H9 (cell line): ENCODE measurements around the gene TAF15. TPM values are rescaled to one million over a fixed set of nuclear protein-coding genes. Genes with fewer than 3 reads are reported as not detected.

ENCODE experiments used
- DNase-seq: peaks from one replicate; pipeline ENCODE4 v3.0.0-alpha.2; 2017
- H2AFZ ChIP-seq: one replicate; pipeline ENCODE4 v1.6.1; 2013; ENCODE audit warnings: mild to moderate bottlenecking, low read length, control low read depth, moderate library complexity
- H2AK5ac ChIP-seq: 2 replicates; pipeline ENCODE4 v1.6.1; 2013; ENCODE audit warnings: low read length, control low read depth, mixed read lengths; ENCODE audit not compliant: insufficient read length
- H2BK120ac ChIP-seq: one replicate; pipeline ENCODE4 v1.6.1; 2013; ENCODE audit warnings: low read depth, mild to moderate bottlenecking, low read length, control low read depth, inconsistent platforms; ENCODE audit not compliant: poor library complexity, severe bottlenecking
- H2BK12ac ChIP-seq: 2 replicates; pipeline ENCODE4 v1.6.1; 2013; ENCODE audit warnings: low read length, control low read depth, mixed read lengths, low read depth; ENCODE audit not compliant: insufficient read length
- H2BK15ac ChIP-seq: 2 replicates; pipeline ENCODE4 v1.6.1; 2013; ENCODE audit warnings: low read depth, low read length, control low read depth
- H2BK20ac ChIP-seq: one replicate; pipeline ENCODE4 v1.6.1; 2013; ENCODE audit warnings: low read depth, mild to moderate bottlenecking, low read length, control low read depth, inconsistent platforms; ENCODE audit not compliant: poor library complexity, severe bottlenecking
- H2BK5ac ChIP-seq: 2 replicates; pipeline ENCODE4 v1.6.1; 2013; ENCODE audit warnings: low read length, control low read depth, mixed read lengths; ENCODE audit not compliant: insufficient read length
- H3K14ac ChIP-seq: 2 replicates; pipeline ENCODE4 v1.6.1; 2013; ENCODE audit warnings: low read length, control low read depth; ENCODE audit not compliant: insufficient read depth
- H3K18ac ChIP-seq: 2 replicates; pipeline ENCODE4 v1.6.1; 2013; ENCODE audit warnings: low read depth, mild to moderate bottlenecking, mixed read lengths, low read length, control low read depth; ENCODE audit not compliant: insufficient read length
- H3K23ac ChIP-seq: 2 replicates; pipeline ENCODE4 v1.6.1; 2013; ENCODE audit warnings: low read length, control low read depth, mixed read lengths, low read depth; ENCODE audit not compliant: insufficient read length
- H3K23me2 ChIP-seq: 2 replicates; pipeline ENCODE4 v1.6.1; 2013; ENCODE audit warnings: low read depth, mild to moderate bottlenecking, mixed read lengths, low read length, control low read depth; ENCODE audit not compliant: insufficient read length, poor library complexity, severe bottlenecking
- H3K27ac ChIP-seq: 2 replicates; pipeline ENCODE4 v1.5.1; 2013; ENCODE audit warnings: low read length, control low read depth, mixed read lengths, low read depth; ENCODE audit not compliant: insufficient read length
- H3K27me3 ChIP-seq: 2 replicates; pipeline ENCODE4 v1.6.1; 2013; ENCODE audit warnings: low read length, control low read depth, inconsistent platforms; ENCODE audit not compliant: insufficient read depth
- H3K4ac ChIP-seq: 2 replicates; pipeline ENCODE4 v1.6.1; 2013; ENCODE audit warnings: low read depth, mild to moderate bottlenecking, control low read depth, inconsistent platforms, low read length, moderate library complexity
- H3K4me1 ChIP-seq: 2 replicates; pipeline ENCODE4 v1.6.1; 2013; ENCODE audit warnings: low read length, control low read depth, inconsistent platforms; ENCODE audit not compliant: insufficient read depth
- H3K4me2 ChIP-seq: 2 replicates; pipeline ENCODE4 v1.6.1; 2013; ENCODE audit warnings: low read length, control low read depth, mixed read lengths; ENCODE audit not compliant: insufficient read length, insufficient read depth
- H3K56ac ChIP-seq: 2 replicates; pipeline ENCODE4 v1.6.1; 2013; ENCODE audit warnings: low read depth, mild to moderate bottlenecking, mixed read lengths, low read length, control low read depth; ENCODE audit not compliant: insufficient read length
- H3K79me1 ChIP-seq: 2 replicates; pipeline ENCODE4 v1.6.1; 2013; ENCODE audit warnings: low read depth, mild to moderate bottlenecking, moderate library complexity, low read length, control low read depth, inconsistent platforms; ENCODE audit not compliant: insufficient read depth, poor library complexity, severe bottlenecking
- H3K79me2 ChIP-seq: 2 replicates; pipeline ENCODE4 v1.6.1; 2013; ENCODE audit warnings: low read length, control low read depth, inconsistent platforms; ENCODE audit not compliant: insufficient read depth
- H3K9ac ChIP-seq: 2 replicates; pipeline ENCODE4 v1.6.1; 2013; ENCODE audit warnings: low read length, control low read depth, mixed read lengths; ENCODE audit not compliant: insufficient read length; ENCODE audit errors: extremely low read depth
- H3K9me3 ChIP-seq: one replicate; pipeline ENCODE4 v1.6.1; 2013; ENCODE audit warnings: low read depth, low read length, inconsistent platforms; ENCODE audit not compliant: control insufficient read depth
- H3T11ph ChIP-seq: one replicate; pipeline ENCODE4 v1.6.1; 2013; ENCODE audit warnings: mild to moderate bottlenecking, low read length, control low read depth, inconsistent platforms
- H4K20me1 ChIP-seq: one replicate; pipeline ENCODE4 v1.6.1; 2013; ENCODE audit not compliant: control insufficient read depth, insufficient read length, insufficient read depth
- H4K5ac ChIP-seq: 2 replicates; pipeline ENCODE4 v1.6.1; 2013; ENCODE audit warnings: low read depth, mild to moderate bottlenecking, mixed read lengths, low read length, control low read depth; ENCODE audit not compliant: insufficient read length
- H4K8ac ChIP-seq: replicated peaks from 2 replicates; pipeline ENCODE4 v1.6.1; 2013; ENCODE audit warnings: low read length, control low read depth, mixed read lengths, low read depth; ENCODE audit not compliant: insufficient read length
- H4K91ac ChIP-seq: 2 replicates; pipeline ENCODE4 v1.6.1; 2013; ENCODE audit warnings: low read depth, mild to moderate bottlenecking, moderate library complexity, mixed read lengths, low read length, control low read depth; ENCODE audit not compliant: insufficient read length
- H3K27ac Mint-ChIP-seq, 3 experiments: 2 replicates in 2 of 3; 3 replicates in 1 of 3; pipeline ENCODE4 v1.8.0; 2020 to 2021; ENCODE audit warnings: mixed read lengths in 3 of 3, mild to moderate bottlenecking in 1 of 3, moderate library complexity in 1 of 3
- H3K27me3 Mint-ChIP-seq: 2 replicates; pipeline ENCODE4 v1.8.0; 2021; ENCODE audit warnings: low read depth, mild to moderate bottlenecking, moderate library complexity, mixed read lengths
- H3K36me3 Mint-ChIP-seq, 3 experiments: 2 replicates in 2 of 3; 3 replicates in 1 of 3; pipeline ENCODE4 v1.8.0; 2020 to 2021; ENCODE audit warnings: low read depth in 3 of 3, mixed read lengths in 3 of 3; ENCODE audit not compliant: insufficient read depth in 1 of 3
- H3K4me1 Mint-ChIP-seq, 2 experiments: 2 replicates each; pipeline ENCODE4 v1.8.0; 2020; ENCODE audit warnings: mixed read lengths in 2 of 2
- H3K4me3 Mint-ChIP-seq, 2 experiments: 2 replicates in 1 of 2; 3 replicates in 1 of 2; pipeline ENCODE4 v1.8.0; 2020 to 2021; ENCODE audit warnings: mild to moderate bottlenecking in 2 of 2, mixed read lengths in 2 of 2, moderate library complexity in 1 of 2
- H3K9me3 Mint-ChIP-seq, 2 experiments: 2 replicates in 1 of 2; 3 replicates in 1 of 2; pipeline ENCODE4 v1.8.0; 2020; ENCODE audit warnings: mild to moderate bottlenecking in 2 of 2, mixed read lengths in 2 of 2, moderate library complexity in 1 of 2
- WGBS: extraction: QIAGEN DNeasy Blood & Tissue Kit; methylation state at CpG from one replicate; pipeline ENCODE4 v1.1.7; 2013; ENCODE audit warnings: missing lambda C conversion rate, low lambda C conversion rate, mixed read lengths; ENCODE audit not compliant: insufficient read length; ENCODE audit errors: extremely low coverage; 5-methylcytosine and 5-hydroxymethylcytosine counted together
- total RNA-seq: library from RNA; stranded (reverse); gene quantifications from 2 replicates; pipeline ENCODE4 v1.2.1, GENCODE V29; 2021
- TF ChIP-seq, protein P1 (sequence below): fragments of 200-600 bp; sonication (generic); conservative IDR thresholded peaks from 3 replicates; pipeline ENCODE4 v1.8.0; 2021; ENCODE audit warnings: antibody characterized with exemption, mild to moderate bottlenecking

TAF15 gene
- total RNA-seq, 1 experiment from 2014 or later: 304 TPM

DNA sequence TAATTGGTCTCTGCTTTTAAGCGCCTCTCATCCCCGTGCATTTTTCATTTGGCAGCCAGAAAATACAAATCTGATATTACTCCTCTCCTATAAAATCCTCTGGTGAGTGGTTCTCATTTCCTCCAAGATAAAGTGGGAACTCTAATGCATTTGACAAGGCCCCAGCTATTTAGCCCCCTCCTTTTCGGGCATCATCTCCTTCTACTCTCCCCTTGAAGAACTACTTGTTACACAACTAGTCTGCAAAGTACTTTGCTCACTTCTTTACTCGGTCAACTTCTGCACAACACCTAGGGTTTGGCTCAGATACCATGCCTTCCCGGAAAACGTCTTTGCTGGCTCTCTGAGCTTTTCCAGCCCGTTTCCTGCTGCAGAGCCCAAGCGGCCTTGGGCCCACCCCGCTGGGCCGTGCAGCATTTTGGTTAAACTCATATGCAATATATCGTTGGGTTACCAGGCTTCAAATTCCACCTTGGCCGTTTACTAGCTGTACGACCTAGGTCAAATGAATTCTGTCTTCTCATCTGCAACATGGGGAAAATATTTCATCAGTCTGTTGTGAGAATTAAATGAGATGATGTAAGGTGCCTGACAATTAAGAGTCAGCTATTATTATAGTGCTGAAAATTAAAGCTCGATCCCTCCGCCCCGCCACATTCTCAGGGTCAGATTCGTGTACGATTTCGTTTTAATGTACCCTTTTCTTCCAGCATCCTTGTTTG is 883 bp upstream of the TAF15 start:
- Histone ChIP-seq H2BK20ac (no peak overlapping the region), H2BK15ac (no peak overlapping the region), H3K9ac (peak overlapping the region; percentile 91), H3K27ac (no peak overlapping the region), H2AK5ac (no peak overlapping the region), H4K20me1 (no peaks in the 10 kb centered on the region), H2BK12ac (no peak overlapping the region), H3K4ac (no peak overlapping the region), H3K23me2 (peaks cover 4% of the 10 kb centered on the region), H4K5ac (no peak overlapping the region), H2AFZ (no peak overlapping the region), H3T11ph (no peak overlapping the region), H4K8ac (no peak overlapping the region), H4K91ac (no peak overlapping the region), H3K56ac (no peak overlapping the region), H3K4me1 (peaks cover 2% of the 10 kb centered on the region; the same call in 1 of the 2 replicates), H3K27me3 (no peaks in the 10 kb centered on the region), H3K23ac (no peak overlapping the region), H3K14ac (no peak overlapping the region), H3K18ac (no peak overlapping the region), H3K79me1 (peaks cover 2% of the 10 kb centered on the region), H3K9me3 (no peaks in the 10 kb centered on the region), H3K79me2 (peaks cover 25% of the 10 kb centered on the region; the same call in 1 of the 2 replicates), H2BK5ac (no peak overlapping the region), H3K4me2 (peak overlapping the region; percentile 51), H2BK120ac (no peak overlapping the region)
- TF ChIP-seq, protein P1, sequence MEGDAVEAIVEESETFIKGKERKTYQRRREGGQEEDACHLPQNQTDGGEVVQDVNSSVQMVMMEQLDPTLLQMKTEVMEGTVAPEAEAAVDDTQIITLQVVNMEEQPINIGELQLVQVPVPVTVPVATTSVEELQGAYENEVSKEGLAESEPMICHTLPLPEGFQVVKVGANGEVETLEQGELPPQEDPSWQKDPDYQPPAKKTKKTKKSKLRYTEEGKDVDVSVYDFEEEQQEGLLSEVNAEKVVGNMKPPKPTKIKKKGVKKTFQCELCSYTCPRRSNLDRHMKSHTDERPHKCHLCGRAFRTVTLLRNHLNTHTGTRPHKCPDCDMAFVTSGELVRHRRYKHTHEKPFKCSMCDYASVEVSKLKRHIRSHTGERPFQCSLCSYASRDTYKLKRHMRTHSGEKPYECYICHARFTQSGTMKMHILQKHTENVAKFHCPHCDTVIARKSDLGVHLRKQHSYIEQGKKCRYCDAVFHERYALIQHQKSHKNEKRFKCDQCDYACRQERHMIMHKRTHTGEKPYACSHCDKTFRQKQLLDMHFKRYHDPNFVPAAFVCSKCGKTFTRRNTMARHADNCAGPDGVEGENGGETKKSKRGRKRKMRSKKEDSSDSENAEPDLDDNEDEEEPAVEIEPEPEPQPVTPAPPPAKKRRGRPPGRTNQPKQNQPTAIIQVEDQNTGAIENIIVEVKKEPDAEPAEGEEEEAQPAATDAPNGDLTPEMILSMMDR: no peak
- Mint-ChIP-seq H3K4me3 (peak overlapping the region; percentile 88 to 99), H3K27me3 (no peaks in the 10 kb centered on the region; the same call in 1 of the 2 replicates), H3K27ac (peak overlapping the region; percentile 100), H3K36me3 (peaks cover 13 to 25% (median 14%) of the 10 kb centered on the region in 3 experiments; a peak in 6 of 7 replicates), H3K4me1 (peaks cover 31 to 35% of the 10 kb centered on the region in 2 experiments), H3K9me3 (no peaks in the 10 kb centered on the region)
- WGBS: no CpG with 5 or more reads among the region's 19 CpGs
- DNase-seq: no peak
